ENCODE results near the gene NME7.

DNA sequence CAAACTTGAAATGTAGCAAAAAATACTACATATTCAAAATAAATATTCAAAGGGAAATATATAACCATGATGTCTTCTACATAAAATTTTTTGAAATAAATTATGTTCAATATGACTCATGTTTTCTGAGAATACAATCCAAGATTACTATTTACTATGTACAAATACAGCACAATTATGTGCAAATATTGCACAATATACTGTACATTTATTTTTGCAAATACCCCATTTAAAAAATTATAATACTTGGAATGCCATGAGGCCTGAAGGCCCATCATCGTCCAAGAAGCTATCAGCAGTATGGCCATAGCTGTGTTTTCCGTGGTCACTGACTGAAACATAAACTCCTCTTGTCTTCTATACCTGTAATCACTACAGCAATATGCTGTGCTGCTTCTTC lies 47.4 kb upstream of the NME7 start:
- TF ChIP-seq, protein P1, sequence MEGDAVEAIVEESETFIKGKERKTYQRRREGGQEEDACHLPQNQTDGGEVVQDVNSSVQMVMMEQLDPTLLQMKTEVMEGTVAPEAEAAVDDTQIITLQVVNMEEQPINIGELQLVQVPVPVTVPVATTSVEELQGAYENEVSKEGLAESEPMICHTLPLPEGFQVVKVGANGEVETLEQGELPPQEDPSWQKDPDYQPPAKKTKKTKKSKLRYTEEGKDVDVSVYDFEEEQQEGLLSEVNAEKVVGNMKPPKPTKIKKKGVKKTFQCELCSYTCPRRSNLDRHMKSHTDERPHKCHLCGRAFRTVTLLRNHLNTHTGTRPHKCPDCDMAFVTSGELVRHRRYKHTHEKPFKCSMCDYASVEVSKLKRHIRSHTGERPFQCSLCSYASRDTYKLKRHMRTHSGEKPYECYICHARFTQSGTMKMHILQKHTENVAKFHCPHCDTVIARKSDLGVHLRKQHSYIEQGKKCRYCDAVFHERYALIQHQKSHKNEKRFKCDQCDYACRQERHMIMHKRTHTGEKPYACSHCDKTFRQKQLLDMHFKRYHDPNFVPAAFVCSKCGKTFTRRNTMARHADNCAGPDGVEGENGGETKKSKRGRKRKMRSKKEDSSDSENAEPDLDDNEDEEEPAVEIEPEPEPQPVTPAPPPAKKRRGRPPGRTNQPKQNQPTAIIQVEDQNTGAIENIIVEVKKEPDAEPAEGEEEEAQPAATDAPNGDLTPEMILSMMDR (IDR thresholded peaks at IDR 0.05), result no peak
- no peak for TF ChIP-seq POLR2A (IDR thresholded peaks at IDR 0.05)
